ENCODE results near the gene TOMM5.
A peak's percentile ranks its signal among the peaks of the same experiment; 100 is the strongest.
"Not testable (repeated sequence)": the region's sequence is repeated elsewhere in the genome, so short reads cannot be mapped to it uniquely, and the experiment has no call there.

Gene TOMM5

GRCh38 chr9:37609735-37610397 lies 17.5 kb upstream of the TOMM5 start:
- DNase-seq = no peak

- DNase-seq = no peak
Measured at GRCh38 chr9:37608250-37608649, 15.9 kb upstream of the TOMM5 start.

- DNase-seq = no peak
Measured at GRCh38 chr9:37604296-37604695, 11.9 kb upstream of the TOMM5 start.

GRCh38 chr9:37602817-37603216 lies 10.4 kb upstream of the TOMM5 start:
- no peak for DNase-seq

- not testable (repeated sequence) for DNase-seq
Measured at GRCh38 chr9:37602061-37602460, 9.7 kb upstream of the TOMM5 start.

GRCh38 chr9:37596504-37596903 lies 4.1 kb upstream of the TOMM5 start:
- DNase-seq = no peak

- no peak for DNase-seq
Measured at GRCh38 chr9:37593883-37594448, 1.6 kb upstream of the TOMM5 start.

GRCh38 chr9:37587521-37587920 lies 4.9 kb downstream of the TOMM5 start:
- no peak for DNase-seq

- DNase-seq = no peak
Measured at GRCh38 chr9:37583522-37584121, 8.8 kb downstream of the TOMM5 start.

GRCh38 chr9:37582548-37583157 lies 9.7 kb downstream of the TOMM5 start:
- no peak for DNase-seq

- DNase-seq = peak; percentile 36 to 50
Measured at GRCh38 chr9:37575921-37576721, 16.3 kb downstream of the TOMM5 start, which contains the start of gene FBXO10. TSS of gene FBXO10 (minus strand) at chr9:37576380. CDS start at chr9:37541768, 34,612 bp downstream.

GRCh38 chr9:37575511-37575914 lies 16.9 kb downstream of the TOMM5 start:
- no peak for DNase-seq

GRCh38 chr9:37575001-37575400 lies 17.4 kb downstream of the TOMM5 start:
- DNase-seq = no peak

GRCh38 chr9:37574241-37574721 lies 18.1 kb downstream of the TOMM5 start:
- DNase-seq = no peak

- DNase-seq = no peak
Measured at GRCh38 chr9:37571282-37571681, 21.1 kb downstream of the TOMM5 start.

- no peak for DNase-seq
Measured at GRCh38 chr9:37566716-37567115, 25.7 kb downstream of the TOMM5 start.

- no peak for DNase-seq
Measured at GRCh38 chr9:37565661-37566618, 26.5 kb downstream of the TOMM5 start.

- no peak for DNase-seq
Measured at GRCh38 chr9:37564916-37565315, 27.5 kb downstream of the TOMM5 start.

GRCh38 chr9:37563806-37564513 lies 28.4 kb downstream of the TOMM5 start:
- no peak for DNase-seq

- DNase-seq = no peak
Measured at GRCh38 chr9:37562826-37563225, 29.6 kb downstream of the TOMM5 start.

- DNase-seq = no peak
Measured at GRCh38 chr9:37561682-37562081, 30.7 kb downstream of the TOMM5 start.

Data from activated CD4-positive, alpha-beta T cell treated with anti-CD3 and anti-CD28 coated beads, Interleukin-2, amount 50 U/mL, for 48 hours (primary cell).